C4-2B (cell line): ENCODE results near the gene ST6GALNAC3.
"Not testable (repeated sequence)": the region's sequence is repeated elsewhere in the genome, so short reads cannot be mapped to it uniquely, and the experiment has no call there.

Experiments
- H3K27ac ChIP-seq: fragments of 450-650 bp; 2 replicates; pipeline ENCODE4 v1.5.1; 2017
- CTCF ChIP-seq: fragments of 450-650 bp; conservative IDR thresholded peaks from 2 replicates; pipeline ENCODE4 v1.5.1; 2017; ENCODE audit warnings: mild to moderate bottlenecking
- ZFX ChIP-seq: fragments of 450-650 bp; IDR thresholded peaks from 2 replicates; pipeline ENCODE4 v1.6.1; 2017

ST6GALNAC3 gene

GRCh38 chr1:76330991-76331603, 256.6 kb downstream of the ST6GALNAC3 start:
- TF ChIP-seq CTCF (peak; percentile 95), ZFX (no peak)
- no peak overlapping the region for H3K27ac ChIP-seq

- no peak overlapping the region for H3K27ac ChIP-seq
- TF ChIP-seq ZFX (no peak), CTCF (no peak)
Observed at GRCh38 chr1:76335882-76336281, 261.3 kb downstream of the ST6GALNAC3 start.

GRCh38 chr1:76336931-76337371, 262.4 kb downstream of the ST6GALNAC3 start:
- TF ChIP-seq ZFX (no peak), CTCF (no peak)
- H3K27ac ChIP-seq, result no peak overlapping the region

- TF ChIP-seq CTCF (no peak), ZFX (no peak)
- no peak overlapping the region for H3K27ac ChIP-seq
Observed at GRCh38 chr1:76337542-76338219, 263.1 kb downstream of the ST6GALNAC3 start.

- TF ChIP-seq ZFX, result no peak
- no peak for TF ChIP-seq CTCF
- H3K27ac ChIP-seq, result no peak overlapping the region
Observed at GRCh38 chr1:76340056-76340455, 265.5 kb downstream of the ST6GALNAC3 start.

- H3K27ac ChIP-seq, result not testable (repeated sequence)
Observed at GRCh38 chr1:76341816-76342215, 267.3 kb downstream of the ST6GALNAC3 start.

- TF ChIP-seq CTCF (no peak), ZFX (no peak)
- no peak overlapping the region for H3K27ac ChIP-seq
Observed at GRCh38 chr1:76343356-76343755, 268.8 kb downstream of the ST6GALNAC3 start.

GRCh38 chr1:76351655-76352054, 277.1 kb downstream of the ST6GALNAC3 start:
- no peak overlapping the region for H3K27ac ChIP-seq
- TF ChIP-seq ZFX (no peak), CTCF (no peak)
